GM19468 (cell line): ENCODE measurements around the gene C4BPB.
"Not testable (repeated sequence)": the region's sequence is repeated elsewhere in the genome, so short reads cannot be mapped to it uniquely, and the experiment has no call there.

Experiments used
- ATAC-seq: cut with Tn5 transposase; IDR thresholded peaks from one replicate; pipeline ENCODE4 v1.9.1; 2021; ENCODE audit warnings: mild to moderate bottlenecking, moderate library complexity, moderate number of reproducible peaks; ENCODE audit not compliant: unreplicated experiment; ENCODE audit errors: extremely low read depth

Gene C4BPB, protein sequence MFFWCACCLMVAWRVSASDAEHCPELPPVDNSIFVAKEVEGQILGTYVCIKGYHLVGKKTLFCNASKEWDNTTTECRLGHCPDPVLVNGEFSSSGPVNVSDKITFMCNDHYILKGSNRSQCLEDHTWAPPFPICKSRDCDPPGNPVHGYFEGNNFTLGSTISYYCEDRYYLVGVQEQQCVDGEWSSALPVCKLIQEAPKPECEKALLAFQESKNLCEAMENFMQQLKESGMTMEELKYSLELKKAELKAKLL

DNA sequence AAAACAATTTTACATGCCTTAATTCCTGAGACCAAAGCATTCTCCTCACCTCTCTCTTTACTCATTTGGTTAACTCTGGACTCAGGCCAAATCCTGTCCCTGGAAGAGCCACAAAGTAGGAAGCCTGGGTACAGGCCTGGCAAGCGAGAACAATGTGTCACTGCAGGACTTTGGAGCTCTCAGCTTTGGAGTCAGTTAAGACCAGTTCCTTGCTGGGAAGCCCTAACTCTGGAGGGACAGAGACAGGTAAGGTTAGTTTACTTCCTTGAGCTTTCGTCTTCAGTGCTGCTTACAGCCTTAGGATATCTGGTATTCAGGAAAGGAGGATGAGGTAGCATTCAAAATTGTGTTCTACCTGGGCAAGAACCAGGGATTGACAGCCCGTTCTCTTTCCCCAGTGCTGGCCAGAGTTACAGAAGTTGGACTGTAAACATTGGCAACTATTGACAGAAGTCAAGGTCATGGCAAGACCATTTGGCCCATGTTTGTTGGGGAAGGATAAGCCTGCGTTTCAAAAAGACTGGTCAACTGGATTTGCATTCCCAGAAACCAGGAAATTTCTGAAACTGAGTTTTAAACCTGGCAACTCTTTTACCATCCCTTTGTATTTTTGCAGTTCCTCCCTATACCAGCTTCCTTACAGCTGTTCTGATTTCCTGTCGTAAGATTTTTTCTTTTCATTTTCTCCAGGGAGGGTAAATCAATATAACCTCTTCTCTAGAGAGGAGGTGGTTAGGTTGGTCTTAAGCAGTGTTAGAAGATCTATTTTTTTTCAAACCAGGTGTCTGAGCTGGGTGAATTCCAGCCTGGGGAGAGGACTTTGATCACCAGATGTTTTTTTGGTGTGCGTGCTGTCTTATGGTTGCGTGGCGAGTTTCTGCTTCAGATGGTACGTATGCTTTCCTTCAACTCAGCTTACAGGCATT is at the start of gene C4BPB:
Gene C4BPB (plus strand): TSS at position 160 of the 926 bp plus-strand sequence. CDS start 672 bp downstream, at position 832.
- no peak for ATAC-seq

DNA sequence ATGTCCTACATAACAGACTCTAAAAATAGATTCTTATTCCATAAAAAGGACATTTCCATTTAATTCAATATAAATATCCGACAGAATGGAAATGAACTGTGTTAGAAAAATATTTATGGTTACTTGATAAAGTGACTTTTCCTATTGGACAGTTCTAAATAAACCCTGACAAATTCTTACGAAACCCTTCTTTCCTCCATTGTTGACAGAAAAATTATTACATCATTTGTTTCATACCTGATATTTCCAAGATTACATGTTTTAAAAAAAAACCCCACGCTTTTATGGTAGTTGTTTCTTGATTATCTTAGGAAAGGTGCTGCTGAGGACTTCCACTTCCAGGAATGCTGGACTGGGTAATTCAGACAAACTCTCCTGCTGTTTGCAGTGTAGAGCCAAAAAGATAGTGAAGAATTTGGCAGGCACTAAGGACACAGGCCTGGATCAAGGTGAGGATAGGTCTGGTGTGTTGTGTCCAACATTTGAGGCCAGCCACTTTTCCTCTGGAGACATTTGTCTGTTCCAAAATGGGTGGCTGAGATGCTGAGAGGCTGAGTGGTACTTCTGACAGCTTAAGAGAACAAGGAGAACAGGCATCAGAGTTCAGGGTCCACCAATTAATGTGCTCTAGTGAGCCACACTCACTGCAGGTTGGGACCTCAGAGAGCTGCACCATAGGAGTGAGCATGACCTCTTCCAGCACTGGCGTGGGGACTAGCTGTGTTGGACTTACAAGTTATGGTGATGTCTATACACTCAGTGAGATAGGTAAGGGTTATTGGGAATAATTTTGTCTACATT is 49.1 kb upstream of the C4BPB start:
- no peak for ATAC-seq

DNA sequence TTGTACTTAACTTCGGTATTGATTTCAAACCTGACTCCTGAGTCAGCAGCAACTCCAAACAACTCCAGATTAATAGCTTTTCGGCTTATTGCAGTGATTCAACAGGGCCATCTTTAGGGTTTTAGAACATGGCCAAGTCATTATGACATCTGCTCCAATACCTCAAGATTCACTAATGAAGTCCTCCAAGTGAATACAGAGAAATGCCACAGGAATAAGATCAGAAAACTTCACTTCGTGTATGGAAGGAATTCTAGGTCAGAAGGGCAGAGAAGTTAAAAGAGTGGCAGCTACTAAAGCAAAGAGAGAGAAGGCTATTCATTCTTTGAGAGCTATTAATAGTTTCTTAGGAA is 48.5 kb upstream of the C4BPB start:
- no peak for ATAC-seq

DNA sequence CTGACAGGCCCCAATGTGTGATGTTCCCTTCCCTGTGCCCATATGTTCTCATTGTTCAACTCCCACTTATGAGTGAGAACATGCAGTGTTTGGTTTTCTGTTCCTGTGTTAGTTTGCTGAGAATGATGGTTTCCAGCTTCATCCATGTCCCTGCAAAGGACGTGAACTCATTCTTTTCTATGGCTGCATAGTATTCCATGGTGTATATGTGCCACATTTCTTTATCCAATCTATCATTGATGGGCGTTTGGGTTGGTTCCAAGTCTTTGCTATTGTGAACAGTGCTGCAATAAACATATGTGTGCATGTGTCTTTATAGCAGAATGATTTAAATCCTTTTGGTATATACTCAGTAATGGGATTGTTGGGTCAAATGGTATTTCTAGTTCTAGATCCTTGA is 47.3 kb upstream of the C4BPB start:
- not testable (repeated sequence) for ATAC-seq

DNA sequence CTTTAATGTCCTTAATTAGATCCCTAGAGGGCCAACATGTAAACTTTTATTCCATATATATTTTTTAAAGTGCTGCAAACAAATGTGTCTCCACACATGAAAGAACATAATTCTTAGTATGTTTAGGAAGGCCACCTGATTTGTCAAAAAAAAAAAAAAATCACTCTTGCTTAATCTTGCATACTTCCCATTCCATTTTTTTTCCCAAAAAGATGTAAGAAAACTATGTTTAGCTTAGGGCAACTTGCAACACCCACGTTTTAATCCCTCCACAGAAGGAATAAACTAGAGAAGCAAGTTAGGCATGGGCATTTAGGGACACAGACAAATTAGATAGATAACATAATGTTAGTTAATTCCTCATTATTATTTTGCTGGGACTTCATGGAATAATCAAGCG is 43.2 kb upstream of the C4BPB start:
- ATAC-seq: no peak

DNA sequence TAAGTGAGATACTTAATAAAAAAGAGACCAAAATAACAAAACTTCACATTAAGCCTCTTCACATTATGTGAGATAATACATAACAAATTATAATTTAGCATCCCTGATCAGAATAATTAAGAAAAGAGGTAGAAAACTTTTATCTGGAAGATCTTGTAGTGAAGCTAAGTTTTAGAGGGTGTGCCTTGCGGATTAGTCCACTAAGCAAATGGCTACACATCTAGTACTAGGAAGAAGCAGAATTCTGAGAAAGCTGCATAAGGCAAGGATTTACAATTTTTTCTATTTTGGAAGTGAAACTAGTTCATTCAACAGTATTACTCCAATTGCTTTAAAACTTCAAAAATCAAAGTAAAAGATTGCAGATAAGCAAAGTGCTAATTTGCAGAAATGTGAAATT is 41.2 kb upstream of the C4BPB start:
- ATAC-seq: no peak

DNA sequence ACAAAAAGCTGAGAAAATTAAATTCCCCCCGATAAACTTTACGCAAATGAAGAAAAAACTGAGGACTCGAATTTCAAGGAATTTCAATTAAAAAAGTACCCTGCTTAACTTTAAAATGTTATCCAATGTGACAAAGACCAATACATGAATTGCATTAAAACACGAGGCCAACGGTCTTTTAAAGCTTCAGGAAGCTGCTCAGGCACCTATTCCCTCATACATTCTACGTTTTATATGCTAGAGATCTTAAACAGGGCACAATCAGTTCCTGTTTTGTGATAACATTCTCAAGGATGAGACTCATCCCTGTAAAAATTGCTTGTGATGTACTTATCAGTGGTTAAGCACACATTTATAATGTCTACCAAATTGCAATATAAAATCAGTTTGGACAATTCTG is 40.6 kb upstream of the C4BPB start:
- no peak for ATAC-seq

DNA sequence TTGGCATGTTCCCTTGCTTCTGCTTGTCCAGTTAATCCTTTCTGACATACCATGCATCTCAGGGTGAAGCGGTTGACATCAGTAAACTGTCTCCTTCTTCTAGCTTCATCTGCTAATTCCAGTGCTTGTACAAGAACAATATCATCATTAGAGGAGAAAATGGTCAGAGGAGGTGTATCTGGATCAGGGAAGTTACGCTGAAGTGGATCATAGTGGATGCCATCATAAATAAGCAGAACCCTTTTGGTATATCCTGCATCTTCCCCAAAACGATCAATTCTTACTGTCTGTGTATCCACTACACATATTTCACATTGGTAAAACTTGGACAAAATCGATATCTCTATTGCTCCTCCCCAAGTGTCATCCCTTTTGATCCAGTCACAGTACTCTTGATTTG is 39.6 kb upstream of the C4BPB start:
- ATAC-seq: no peak

DNA sequence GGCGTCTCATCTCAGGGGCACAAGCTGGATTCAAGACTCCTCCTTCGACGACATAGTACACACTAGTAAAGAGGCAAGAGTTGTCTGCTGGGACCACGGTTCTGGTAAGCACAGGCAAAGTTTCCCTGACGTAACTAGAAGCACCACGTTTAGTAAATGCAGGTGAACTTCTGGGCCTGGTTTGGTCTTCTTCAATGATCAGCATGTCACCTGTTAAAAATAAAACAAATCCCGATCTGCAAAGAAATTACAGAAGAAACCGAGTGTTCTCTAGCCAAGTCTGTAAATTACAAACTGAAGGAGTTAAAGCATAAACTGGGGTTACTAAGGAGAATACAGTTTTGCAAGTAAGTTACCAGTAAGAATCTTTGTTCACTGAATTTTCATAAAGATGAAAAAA is 39.1 kb upstream of the C4BPB start:
- ATAC-seq: no peak

DNA sequence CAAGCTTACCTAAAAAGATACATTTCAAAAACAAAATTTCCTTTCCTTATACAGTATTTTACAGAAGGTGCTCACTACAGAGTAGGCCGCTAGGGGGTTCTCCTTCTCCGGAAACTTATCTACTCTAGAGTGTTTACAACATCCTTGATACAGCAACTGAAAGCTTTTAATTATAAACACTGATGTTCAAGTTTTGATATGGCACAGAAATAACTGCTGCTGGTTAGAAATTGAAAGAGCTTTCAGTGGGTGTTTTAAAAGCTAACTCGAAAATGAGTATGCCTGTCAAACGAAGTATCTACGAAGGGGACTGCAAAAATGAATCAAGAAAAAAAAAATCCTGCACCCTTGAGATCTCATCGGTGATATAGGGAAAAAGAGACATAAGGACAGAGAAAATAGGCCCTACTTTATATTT is 38.7 kb upstream of the C4BPB start:
- no peak for ATAC-seq

DNA sequence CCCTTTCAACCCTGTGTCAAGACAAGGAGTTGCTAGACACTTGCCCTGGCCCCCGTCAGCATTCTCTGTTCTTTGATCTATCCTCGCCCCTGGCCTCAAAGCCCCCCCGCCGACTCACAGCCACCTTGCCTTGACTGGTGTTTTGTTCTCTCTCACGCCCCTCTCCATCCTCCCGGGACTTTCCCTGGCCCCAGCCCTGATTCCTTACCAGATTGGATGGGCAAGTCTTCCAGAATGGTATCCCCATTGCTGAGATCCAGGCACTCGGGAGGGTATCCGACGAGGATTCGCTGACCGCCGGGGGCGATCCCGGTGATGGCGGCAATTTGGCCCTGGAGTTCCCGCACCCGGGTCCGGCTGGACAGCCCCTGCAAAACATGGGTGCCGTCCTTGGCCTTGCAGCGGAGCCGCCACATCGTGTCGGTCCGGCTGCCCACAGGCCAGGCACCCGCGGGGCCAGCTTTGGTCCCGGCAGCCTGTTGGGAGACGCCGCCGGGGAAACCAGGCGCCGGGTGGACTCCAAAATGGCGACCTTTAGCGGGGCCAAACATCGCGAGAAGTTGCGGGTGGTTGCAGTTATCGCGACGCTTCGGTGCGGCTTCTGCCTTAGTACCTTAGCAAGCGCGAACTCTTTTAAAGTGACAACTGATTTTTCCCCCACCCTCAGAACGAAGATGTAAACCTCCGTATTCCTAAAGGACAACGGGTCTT is 38.0 kb upstream of the C4BPB start:
- peak; percentile 18 for ATAC-seq

DNA sequence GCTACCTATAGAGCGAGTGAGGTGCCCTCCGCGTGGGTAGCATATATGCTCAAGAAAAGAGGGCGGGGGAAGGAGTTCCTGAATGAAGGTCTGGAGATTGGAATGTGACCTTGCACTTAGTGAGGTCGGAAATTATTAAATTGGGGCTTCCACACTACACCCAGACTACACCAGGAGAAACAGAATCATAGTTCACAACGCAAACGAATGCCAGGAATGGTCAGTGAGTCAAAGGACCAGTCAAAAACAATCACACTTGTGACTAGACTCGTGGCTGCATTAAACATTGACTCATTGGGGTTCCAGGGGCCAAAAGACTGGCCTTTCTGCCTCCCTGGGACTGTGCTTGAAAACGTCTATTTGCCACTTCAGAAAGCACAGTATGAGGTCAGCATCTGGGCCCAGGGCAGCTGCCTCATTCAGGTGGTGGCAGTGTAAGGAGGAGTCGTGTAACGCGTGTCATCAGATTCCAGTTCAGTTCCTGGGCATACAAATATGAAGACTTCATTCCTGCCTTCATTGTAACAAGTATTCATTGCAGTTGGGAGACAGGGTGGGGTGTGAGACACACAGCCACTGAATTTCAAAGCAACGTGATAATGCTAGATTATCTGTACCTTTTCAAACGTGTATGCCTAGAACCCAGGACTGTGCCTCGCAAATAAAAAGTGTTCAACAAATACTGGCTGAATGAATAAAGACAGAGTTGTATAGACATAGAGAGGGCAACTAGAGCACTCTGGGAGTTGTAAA is 37.3 kb upstream of the C4BPB start, which contains the start of gene YOD1:
Gene YOD1 (minus strand): TSS at position 18 of the 753 bp plus-strand sequence. CDS start 178 bp downstream, outside the sequence.
- no peak for ATAC-seq

DNA sequence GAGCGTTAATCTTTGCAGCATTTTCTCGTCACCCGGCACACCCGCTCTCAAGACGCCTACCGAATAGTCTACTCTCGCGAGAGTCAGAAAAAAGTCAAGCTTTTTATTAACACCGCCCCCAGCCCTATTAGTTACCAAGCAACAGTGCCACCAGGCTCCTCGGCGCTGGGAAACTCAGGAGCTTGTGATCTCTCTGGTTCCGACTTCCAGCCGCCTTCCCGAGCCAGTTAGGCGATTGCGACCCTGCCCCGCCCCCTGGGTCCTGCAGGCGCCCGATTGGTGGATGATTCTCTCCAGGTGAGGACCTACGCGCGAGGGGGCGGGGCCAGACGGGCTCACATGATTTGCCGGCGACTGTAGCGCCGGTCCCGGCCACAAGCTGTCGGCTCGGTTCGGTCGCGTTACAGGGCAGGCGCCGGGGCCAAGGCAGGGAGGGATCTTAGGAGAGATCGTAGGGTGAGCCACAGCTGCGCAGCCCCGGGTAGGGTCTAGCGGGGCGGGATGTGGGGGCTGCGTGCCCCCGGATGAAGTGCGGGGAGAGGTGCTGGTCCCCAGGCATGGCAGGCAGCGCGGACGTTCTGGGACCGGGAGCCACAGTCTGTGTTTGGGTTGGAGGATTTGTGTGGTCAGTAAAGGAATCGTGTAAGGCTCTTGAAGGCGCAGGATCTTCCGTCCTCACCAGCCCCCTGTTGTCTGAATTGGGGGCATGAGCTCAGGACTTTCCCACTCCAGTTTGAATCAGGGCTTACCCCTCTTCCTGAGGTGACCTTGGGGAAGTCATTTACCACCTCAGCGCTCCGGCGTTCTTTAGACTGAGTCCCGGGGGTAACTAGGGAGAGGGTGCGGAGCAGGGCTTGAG is 35.5 kb upstream of the C4BPB start, which contains the start of gene PFKFB2:
Gene PFKFB2 (plus strand): TSS at position 365 of the 859 bp plus-strand sequence. CDS start 1,443 bp downstream, outside the sequence.
- ATAC-seq: peak; percentile 56

DNA sequence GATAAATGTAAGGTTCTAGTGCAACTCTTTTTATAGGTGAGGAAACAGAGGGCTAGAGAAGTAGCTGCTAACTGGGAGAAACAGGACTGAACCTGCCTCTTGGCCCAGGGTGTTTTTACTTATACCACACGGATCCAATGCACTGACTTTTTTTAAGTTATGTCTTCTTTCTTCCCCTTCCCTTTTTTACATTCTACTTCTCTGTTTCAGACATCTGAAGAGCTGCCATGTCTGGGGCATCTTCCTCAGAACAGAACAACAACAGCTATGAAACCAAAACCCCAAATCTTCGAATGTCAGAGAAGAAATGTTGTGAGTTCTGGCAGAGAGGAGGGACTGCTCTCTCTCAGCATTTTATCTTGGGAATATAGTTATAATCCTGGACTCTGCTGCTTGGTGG is 34.2 kb upstream of the C4BPB start:
- ATAC-seq: no peak

DNA sequence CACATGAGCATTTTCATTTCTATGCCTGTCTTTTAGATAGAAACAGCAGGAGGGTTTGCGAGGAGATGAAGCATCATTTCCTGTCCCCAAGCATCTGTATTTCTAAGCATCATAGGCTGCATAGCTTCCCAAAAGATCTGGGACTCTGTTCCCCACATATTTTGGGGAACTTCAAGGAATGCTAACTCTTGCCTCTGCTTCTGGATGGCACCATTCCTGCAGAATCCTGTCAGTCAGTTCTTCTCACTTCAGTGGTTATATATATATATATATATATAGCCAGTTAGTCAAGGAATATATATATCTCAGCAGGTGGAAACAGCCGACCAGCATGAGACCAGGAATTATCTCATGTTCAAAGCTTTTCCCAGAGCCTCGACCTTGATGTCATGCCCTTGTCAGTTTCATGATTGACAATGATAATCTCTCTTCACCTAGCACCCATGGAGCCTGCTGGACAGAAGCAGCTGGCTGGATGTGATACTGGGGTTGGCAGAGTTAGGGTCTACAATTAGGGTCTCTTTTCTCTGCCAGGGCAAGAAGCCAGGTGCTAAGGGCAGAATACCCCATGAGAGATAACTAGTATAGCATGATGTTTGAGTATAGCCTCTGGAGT is 33.2 kb upstream of the C4BPB start:
- no peak for ATAC-seq

DNA sequence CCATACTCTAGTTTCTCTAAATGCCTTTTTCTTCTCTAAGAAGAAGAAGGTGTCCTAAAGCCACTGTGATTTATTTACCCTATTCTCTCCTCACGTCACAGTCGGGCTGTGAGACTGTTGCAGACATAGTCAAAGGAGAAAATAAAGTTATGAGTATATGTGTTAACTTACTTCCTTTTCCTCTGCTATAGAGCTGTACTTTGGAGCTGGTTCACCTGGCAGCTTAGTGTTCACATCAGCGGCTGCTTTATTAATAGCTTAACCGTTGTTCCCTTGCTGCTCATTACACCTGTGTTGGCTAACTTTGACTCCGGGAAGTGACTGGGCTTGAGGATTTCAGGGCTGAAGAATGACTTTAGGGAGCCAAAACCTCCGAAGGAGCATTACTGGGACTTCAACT is 32.0 kb upstream of the C4BPB start:
- ATAC-seq: no peak

DNA sequence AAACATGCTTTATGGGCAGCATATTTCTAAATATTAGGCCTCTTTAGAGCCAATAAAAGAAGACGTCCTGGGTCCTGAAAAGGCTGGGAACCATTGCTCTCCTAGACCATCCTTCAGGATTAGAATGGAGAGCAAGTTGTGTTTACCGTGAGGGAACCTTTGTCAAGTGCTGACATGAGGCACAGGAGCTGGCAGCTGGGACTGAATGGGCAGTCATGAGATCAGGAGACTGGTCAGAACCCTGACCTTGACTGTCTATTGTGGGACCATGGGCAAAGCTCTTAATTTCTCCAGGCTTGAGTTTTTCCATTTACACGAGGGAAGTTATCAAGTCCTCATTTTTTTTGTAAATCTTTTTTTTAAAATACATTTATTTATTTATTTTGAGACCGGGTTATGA is 30.4 kb upstream of the C4BPB start:
- ATAC-seq: no peak
